Peyer's patch (tissue), 4 donors: ENCODE results near the gene ASB11. TPM values are rescaled to one million over a fixed set of nuclear protein-coding genes. Genes with fewer than 3 reads are reported as not detected.

Experiments
- DNase-seq, 3 donors: peaks; one replicate each; pipeline ENCODE4 v3.0.0-alpha.2; 2017 to 2019
- H3K27ac ChIP-seq, 4 donors: fragments of 200-600 bp; sonication (generic); one replicate each; pipeline ENCODE4 v1.5.1; 2016 to 2019
- H3K27me3 ChIP-seq, 2 donors: fragments of 200-600 bp; sonication (generic); one replicate each; pipeline ENCODE4 v1.5.1; 2019
- H3K36me3 ChIP-seq, 3 donors: fragments of 200-600 bp; sonication (generic); one replicate each; pipeline ENCODE4 v1.5.1; 2016 to 2019
- H3K4me1 ChIP-seq, 4 donors: fragments of 200-600 bp; sonication (generic); one replicate each; pipeline ENCODE4 v1.5.1; 2016 to 2019
- H3K4me3 ChIP-seq, 4 donors: fragments of 200-600 bp; sonication (generic); 1 replicate in 3 of 4; 2 replicates in 1 of 4; pipeline ENCODE4 v1.5.1; 2016 to 2019; ENCODE audit warnings: mild to moderate bottlenecking in 1 of 4
- H3K9me3 ChIP-seq, 4 donors: fragments of 200-600 bp; sonication (generic); one replicate each; pipeline ENCODE4 v1.5.1; 2016 to 2019; ENCODE audit warnings: mild to moderate bottlenecking in 1 of 4
- POLR2A ChIP-seq, 2 donors: fragments of 450-650 bp; IDR thresholded peaks; one replicate each; pipeline ENCODE4 v1.5.1; 2017; ENCODE audit warnings: antibody characterized with exemption in 2 of 2, mild to moderate bottlenecking in 2 of 2, moderate library complexity in 2 of 2
- total RNA-seq, 4 donors: library from RNA; depleted of rRNA; stranded (reverse); fragments of >200 nt; gene quantifications; one replicate each; pipeline ENCODE4 v1.1.0, GENCODE V29; 2016
- TF ChIP-seq, protein P1 (sequence below), 6 experiments: fragments of 450-650 bp in 4 of 6; fragments of 200-600 bp in 2 of 6; sonication (generic) in 1 of 6; IDR thresholded peaks; one replicate each; pipeline ENCODE4 v1.5.1; 2017 to 2019; ENCODE audit warnings: antibody characterized with exemption in 6 of 6, mild to moderate bottlenecking in 3 of 6, moderate library complexity in 1 of 6

ASB11 gene
- total RNA-seq, 4 donors from 2014 or later: not detected

DNA sequence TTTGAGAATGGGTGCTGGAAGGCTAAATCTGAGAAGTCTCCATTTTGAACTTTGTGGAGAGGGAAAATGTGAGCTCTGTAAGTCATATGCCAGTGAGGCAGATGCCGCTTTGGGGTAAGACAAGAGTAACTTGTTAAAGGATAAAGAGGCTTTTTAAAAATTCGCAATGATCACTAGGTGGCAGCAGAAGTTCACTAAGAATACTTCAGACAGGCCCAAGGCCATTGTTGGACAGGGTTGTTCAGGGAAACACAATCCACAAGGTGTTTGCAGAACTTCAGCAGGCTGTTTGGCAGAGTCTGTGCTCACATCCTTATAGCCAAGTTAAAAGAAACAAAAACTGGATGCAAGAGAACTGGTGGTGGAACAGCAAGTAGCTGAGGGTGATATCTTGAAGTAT, 33.6 kb upstream of the ASB11 start:
- no peaks in the 10 kb centered on the region for H3K4me1 ChIP-seq
- H3K9me3 ChIP-seq: no peaks in the 10 kb centered on the region
- TF ChIP-seq, protein P1, sequence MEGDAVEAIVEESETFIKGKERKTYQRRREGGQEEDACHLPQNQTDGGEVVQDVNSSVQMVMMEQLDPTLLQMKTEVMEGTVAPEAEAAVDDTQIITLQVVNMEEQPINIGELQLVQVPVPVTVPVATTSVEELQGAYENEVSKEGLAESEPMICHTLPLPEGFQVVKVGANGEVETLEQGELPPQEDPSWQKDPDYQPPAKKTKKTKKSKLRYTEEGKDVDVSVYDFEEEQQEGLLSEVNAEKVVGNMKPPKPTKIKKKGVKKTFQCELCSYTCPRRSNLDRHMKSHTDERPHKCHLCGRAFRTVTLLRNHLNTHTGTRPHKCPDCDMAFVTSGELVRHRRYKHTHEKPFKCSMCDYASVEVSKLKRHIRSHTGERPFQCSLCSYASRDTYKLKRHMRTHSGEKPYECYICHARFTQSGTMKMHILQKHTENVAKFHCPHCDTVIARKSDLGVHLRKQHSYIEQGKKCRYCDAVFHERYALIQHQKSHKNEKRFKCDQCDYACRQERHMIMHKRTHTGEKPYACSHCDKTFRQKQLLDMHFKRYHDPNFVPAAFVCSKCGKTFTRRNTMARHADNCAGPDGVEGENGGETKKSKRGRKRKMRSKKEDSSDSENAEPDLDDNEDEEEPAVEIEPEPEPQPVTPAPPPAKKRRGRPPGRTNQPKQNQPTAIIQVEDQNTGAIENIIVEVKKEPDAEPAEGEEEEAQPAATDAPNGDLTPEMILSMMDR (IDR thresholded peaks at IDR 0.05): peak in 4 of 6 experiments; percentile 31 to 60 (median 48)
- no peak for TF ChIP-seq POLR2A (IDR thresholded peaks at IDR 0.05)
- peak in 1 of 3 donors; percentile 46 for DNase-seq
- H3K27ac ChIP-seq: no peak overlapping the region
- no peaks in the 10 kb centered on the region for H3K36me3 ChIP-seq
- H3K4me3 ChIP-seq: no peak overlapping the region
- no peaks in the 10 kb centered on the region for H3K27me3 ChIP-seq

DNA sequence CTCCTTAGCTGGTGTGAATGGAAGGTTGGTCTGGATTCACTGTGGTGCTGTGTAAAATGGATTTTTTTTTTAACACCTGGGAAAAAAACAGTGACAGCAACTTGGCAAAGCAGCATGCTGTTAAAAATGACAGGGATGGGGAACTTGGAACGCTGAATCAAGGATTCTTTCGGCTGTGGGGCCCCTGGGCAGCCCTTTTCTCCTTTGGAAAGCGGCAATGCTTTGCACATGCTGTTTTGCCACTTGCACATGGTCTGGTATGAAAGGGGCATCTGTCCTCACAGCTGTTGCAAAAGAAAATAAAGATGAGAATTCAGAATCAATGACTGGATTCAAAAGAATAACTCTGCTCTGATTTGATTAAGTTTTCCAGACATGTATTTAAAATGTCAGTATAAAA, 30.5 kb upstream of the ASB11 start:
- Histone ChIP-seq H3K4me1 (no peaks in the 10 kb centered on the region), H3K9me3 (no peaks in the 10 kb centered on the region), H3K27me3 (no peaks in the 10 kb centered on the region), H3K27ac (no peak overlapping the region), H3K36me3 (no peaks in the 10 kb centered on the region), H3K4me3 (no peak overlapping the region)
- TF ChIP-seq, protein P1 (IDR thresholded peaks at IDR 0.05): no peak
- no peak for TF ChIP-seq POLR2A (IDR thresholded peaks at IDR 0.05)
- no peak for DNase-seq

DNA sequence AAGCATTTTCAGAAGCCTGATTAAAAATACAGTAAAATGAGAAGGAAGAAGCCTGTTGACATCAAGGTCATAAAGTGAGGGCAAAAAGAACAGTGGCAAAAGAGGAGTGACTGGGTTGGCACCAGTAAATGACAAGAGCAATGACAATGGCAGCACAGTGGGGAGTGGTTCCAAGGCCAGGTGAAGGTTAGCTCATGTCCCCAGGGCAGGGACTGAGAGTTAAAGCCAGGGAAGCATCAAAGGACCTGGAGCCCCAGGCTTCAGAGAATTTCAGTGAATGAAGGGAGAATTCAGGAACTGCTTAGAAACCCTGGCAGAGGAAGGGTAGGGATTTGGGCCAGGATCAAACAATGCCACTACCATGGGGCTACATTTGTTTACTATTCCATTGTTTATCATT, 28.7 kb upstream of the ASB11 start:
- Histone ChIP-seq H3K36me3 (no peaks in the 10 kb centered on the region), H3K4me1 (no peaks in the 10 kb centered on the region), H3K27ac (no peak overlapping the region), H3K4me3 (no peak overlapping the region), H3K9me3 (no peaks in the 10 kb centered on the region), H3K27me3 (no peaks in the 10 kb centered on the region)
- DNase-seq: no peak
- TF ChIP-seq POLR2A (IDR thresholded peaks at IDR 0.05): no peak
- TF ChIP-seq, protein P1 (IDR thresholded peaks at IDR 0.05): no peak

DNA sequence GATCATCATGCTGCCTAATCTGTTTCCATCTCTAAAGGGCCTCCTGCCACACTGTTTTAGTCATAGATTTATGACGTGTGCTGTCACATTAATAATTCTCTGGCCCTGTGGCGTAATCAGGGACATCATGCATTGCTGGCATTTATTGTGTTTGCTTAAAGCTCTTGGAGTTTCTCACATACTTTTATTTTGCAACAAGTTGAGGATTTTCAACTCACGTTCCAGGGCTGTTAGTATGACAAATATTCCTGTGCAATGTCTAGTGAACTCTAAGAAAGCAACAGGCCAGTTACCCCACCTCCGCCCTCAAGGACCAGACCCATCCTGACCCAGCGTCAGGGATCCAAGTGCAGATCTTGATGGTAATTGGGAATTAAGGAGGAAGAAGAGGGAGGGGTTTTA, 27.6 kb upstream of the ASB11 start:
- TF ChIP-seq, protein P1 (IDR thresholded peaks at IDR 0.05): no peak
- no peak for TF ChIP-seq POLR2A (IDR thresholded peaks at IDR 0.05)
- H3K4me3 ChIP-seq: no peak overlapping the region
- H3K9me3 ChIP-seq: no peaks in the 10 kb centered on the region
- H3K4me1 ChIP-seq: no peaks in the 10 kb centered on the region
- no peak overlapping the region for H3K27ac ChIP-seq
- no peak for DNase-seq
- H3K36me3 ChIP-seq: no peaks in the 10 kb centered on the region
- no peaks in the 10 kb centered on the region for H3K27me3 ChIP-seq

DNA sequence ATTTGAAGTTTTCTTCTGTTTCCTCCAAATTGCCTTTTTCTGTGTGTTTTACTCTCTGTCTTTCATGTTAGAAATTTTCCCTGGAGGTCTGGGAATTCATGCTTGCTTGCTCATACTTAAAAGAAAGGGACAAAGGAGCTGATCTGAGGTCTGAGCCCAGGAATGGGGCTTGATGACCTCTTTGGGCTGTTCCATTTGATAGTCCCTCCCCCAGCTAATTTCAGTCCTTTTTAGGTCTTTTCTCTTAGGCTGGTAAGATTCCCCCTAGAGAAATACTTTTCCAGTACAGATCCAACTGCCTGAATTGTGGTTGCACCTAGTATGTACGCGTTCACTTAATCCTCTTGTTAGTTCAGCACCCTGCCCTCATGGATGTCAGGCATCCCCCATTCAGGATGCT, 25.4 kb upstream of the ASB11 start:
- Histone ChIP-seq H3K4me1 (no peaks in the 10 kb centered on the region), H3K27ac (no peak overlapping the region), H3K27me3 (no peaks in the 10 kb centered on the region), H3K36me3 (no peaks in the 10 kb centered on the region), H3K4me3 (no peak overlapping the region), H3K9me3 (no peaks in the 10 kb centered on the region)
- DNase-seq: no peak
- TF ChIP-seq, protein P1 (IDR thresholded peaks at IDR 0.05): no peak
- no peak for TF ChIP-seq POLR2A (IDR thresholded peaks at IDR 0.05)

DNA sequence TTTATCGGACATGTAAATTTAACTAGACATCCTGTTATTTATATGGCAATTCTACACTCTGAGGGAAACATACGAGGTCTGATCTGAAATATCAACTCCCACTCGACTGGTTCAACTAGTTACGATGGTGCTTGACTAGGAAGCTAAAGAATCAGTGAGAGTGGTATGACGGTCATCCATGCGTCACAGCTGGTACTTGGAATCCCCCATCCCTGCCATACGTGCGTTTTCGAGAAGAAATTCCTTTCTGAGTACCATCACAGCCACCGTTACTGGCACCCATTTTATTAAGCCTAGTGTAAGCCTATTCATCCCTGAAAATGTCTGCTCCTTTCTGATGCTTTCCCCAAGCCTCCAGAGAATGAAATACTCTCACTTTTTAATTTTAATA, 20.6 kb upstream of the ASB11 start:
- Histone ChIP-seq H3K9me3 (no peaks in the 10 kb centered on the region), H3K4me1 (no peaks in the 10 kb centered on the region), H3K27ac (peak overlapping the region in 1 of 4 donors; percentile 39), H3K4me3 (peak overlapping the region; percentile 17 to 69 (median 54)), H3K27me3 (no peaks in the 10 kb centered on the region), H3K36me3 (no peaks in the 10 kb centered on the region)
- TF ChIP-seq, protein P1 (IDR thresholded peaks at IDR 0.05): no peak
- TF ChIP-seq POLR2A (IDR thresholded peaks at IDR 0.05): no peak
- DNase-seq: no peak
